DOHH2 (cell line): ENCODE measurements around the gene ATP8B1.

Source experiments
- H3F3A ChIP-seq: fragments of 200-600 bp; sonication (generic), shearing (Covaris generic); 2 replicates; pipeline ENCODE4 v1.6.0; 2016; ENCODE audit warnings: antibody characterized with exemption, mild to moderate bottlenecking; ENCODE audit not compliant: control insufficient read depth, insufficient read depth
- H3K27ac ChIP-seq: fragments of 200-600 bp; sonication (generic); 2 replicates; pipeline ENCODE4 v1.5.1; 2014; ENCODE audit warnings: low read depth, mild to moderate bottlenecking, low read length, moderate library complexity
- H3K27me3 ChIP-seq: fragments of 200-600 bp; sonication (generic); 2 replicates; pipeline ENCODE4 v1.6.1; 2014; ENCODE audit warnings: mild to moderate bottlenecking, low read length, mixed read lengths; ENCODE audit not compliant: control insufficient read depth
- H3K36me3 ChIP-seq: fragments of 200-600 bp; sonication (generic); 2 replicates; pipeline ENCODE4 v1.6.1; 2014; ENCODE audit warnings: mild to moderate bottlenecking, low read length, moderate library complexity, mixed read lengths; ENCODE audit not compliant: control insufficient read depth
- H3K4me1 ChIP-seq: fragments of 200-600 bp; sonication (generic); 2 replicates; pipeline ENCODE4 v1.6.1; 2014; ENCODE audit warnings: mild to moderate bottlenecking, low read length, mixed read lengths; ENCODE audit not compliant: control insufficient read depth
- H3K4me2 ChIP-seq: fragments of 200-600 bp; sonication (generic); 2 replicates; pipeline ENCODE4 v1.6.0; 2014; ENCODE audit warnings: mild to moderate bottlenecking, low read length, moderate library complexity
- H3K4me3 ChIP-seq: fragments of 200-600 bp; sonication (generic); 2 replicates; pipeline ENCODE4 v1.5.1; 2014; ENCODE audit warnings: mild to moderate bottlenecking, low read length, mixed read lengths
- H3K79me2 ChIP-seq: fragments of 200-600 bp; sonication (generic); 2 replicates; pipeline ENCODE4 v1.6.1; 2014; ENCODE audit warnings: mild to moderate bottlenecking, low read length, mixed read lengths; ENCODE audit not compliant: control insufficient read depth
- H3K9me2 ChIP-seq: fragments of 200-600 bp; sonication (generic); replicated peaks from 2 replicates; pipeline ENCODE4 v1.6.1; 2014; ENCODE audit warnings: mild to moderate bottlenecking, low read length, mixed read lengths; ENCODE audit not compliant: control insufficient read depth
- H3K9me3 ChIP-seq: fragments of 200-600 bp; sonication (generic); 2 replicates; pipeline ENCODE4 v1.6.1; 2014; ENCODE audit warnings: antibody characterized with exemption, low read length, mixed read lengths; ENCODE audit not compliant: control insufficient read depth, insufficient read depth
- H4K20me1 ChIP-seq: fragments of 200-600 bp; sonication (generic); 2 replicates; pipeline ENCODE4 v1.6.0; 2014; ENCODE audit warnings: low read depth, mild to moderate bottlenecking, antibody characterized with exemption, low read length, moderate library complexity; ENCODE audit not compliant: control insufficient read depth, insufficient read depth
- CTCF ChIP-seq: fragments of 200-600 bp; sonication (generic); IDR thresholded peaks from one replicate; pipeline ENCODE4 v1.5.1; 2014; ENCODE audit warnings: antibody characterized with exemption, mild to moderate bottlenecking, low read depth, low read length; ENCODE audit not compliant: poor library complexity, severe bottlenecking
- EZH2phosphoT487 ChIP-seq: fragments of 200-600 bp; sonication (generic); IDR thresholded peaks from 2 replicates; pipeline ENCODE4 v1.6.1; 2017; ENCODE audit warnings: borderline replicate concordance, mild to moderate bottlenecking, antibody characterized with exemption, low read length, moderate library complexity, mixed read lengths

ATP8B1 gene

GRCh38 chr18:57664568-57665165, 138.4 kb downstream of the ATP8B1 start:
- H3K36me3 ChIP-seq = no peaks in the 10 kb centered on the region; the same call in 1 of the 2 replicates
- no peaks in the 10 kb centered on the region for H3K27me3 ChIP-seq
- TF ChIP-seq CTCF (no peak), EZH2phosphoT487 (no peak)
- H3K4me2 ChIP-seq = no peak overlapping the region
- H3K9me3 ChIP-seq = no peaks in the 10 kb centered on the region
- no peaks in the 10 kb centered on the region for H3F3A ChIP-seq
- no peaks in the 10 kb centered on the region; the same call in 1 of the 2 replicates for H4K20me1 ChIP-seq
- no peak overlapping the region for H3K27ac ChIP-seq
- H3K9me2 ChIP-seq = no peaks in the 10 kb centered on the region
- H3K79me2 ChIP-seq = peaks cover 92% of the 10 kb centered on the region
- H3K4me3 ChIP-seq = no peak overlapping the region
- H3K4me1 ChIP-seq = peaks cover 30% of the 10 kb centered on the region

GRCh38 chr18:57660961-57661360, 142.2 kb downstream of the ATP8B1 start:
- Histone ChIP-seq H3K79me2 (peaks cover 94% of the 10 kb centered on the region), H3F3A (no peaks in the 10 kb centered on the region), H3K4me2 (no peak overlapping the region), H3K27me3 (no peaks in the 10 kb centered on the region), H3K9me2 (no peaks in the 10 kb centered on the region), H3K9me3 (no peaks in the 10 kb centered on the region), H4K20me1 (no peaks in the 10 kb centered on the region), H3K36me3 (no peaks in the 10 kb centered on the region; the same call in 1 of the 2 replicates), H3K27ac (no peak overlapping the region), H3K4me1 (peaks cover 9% of the 10 kb centered on the region), H3K4me3 (no peak overlapping the region)
- TF ChIP-seq EZH2phosphoT487 = no peak
- no peak for TF ChIP-seq CTCF

- Histone ChIP-seq H3F3A (no peaks in the 10 kb centered on the region), H3K4me1 (peaks cover 11% of the 10 kb centered on the region), H3K27me3 (no peaks in the 10 kb centered on the region), H4K20me1 (no peaks in the 10 kb centered on the region), H3K4me2 (no peak overlapping the region), H3K4me3 (no peak overlapping the region), H3K36me3 (peaks cover 10% of the 10 kb centered on the region), H3K9me2 (no peaks in the 10 kb centered on the region), H3K27ac (no peak overlapping the region), H3K79me2 (peaks cover 94% of the 10 kb centered on the region), H3K9me3 (peaks cover 8% of the 10 kb centered on the region; the same call in 1 of the 2 replicates)
- no peak for TF ChIP-seq EZH2phosphoT487
- TF ChIP-seq CTCF = no peak
Observed at GRCh38 chr18:57659460-57660102, 143.5 kb downstream of the ATP8B1 start.
